ENCODE measurements around the gene EPOP. TPM values are rescaled to one million over a fixed set of nuclear protein-coding genes. Genes with fewer than 3 reads are reported as not detected.

The EPOP gene
- total and polyA plus RNA-seq, 2 of the 13 experiments (the other 11 are each of a cell fraction or from before 2014, with no cell fraction given), result 14.7 to 37.8 TPM

DNA sequence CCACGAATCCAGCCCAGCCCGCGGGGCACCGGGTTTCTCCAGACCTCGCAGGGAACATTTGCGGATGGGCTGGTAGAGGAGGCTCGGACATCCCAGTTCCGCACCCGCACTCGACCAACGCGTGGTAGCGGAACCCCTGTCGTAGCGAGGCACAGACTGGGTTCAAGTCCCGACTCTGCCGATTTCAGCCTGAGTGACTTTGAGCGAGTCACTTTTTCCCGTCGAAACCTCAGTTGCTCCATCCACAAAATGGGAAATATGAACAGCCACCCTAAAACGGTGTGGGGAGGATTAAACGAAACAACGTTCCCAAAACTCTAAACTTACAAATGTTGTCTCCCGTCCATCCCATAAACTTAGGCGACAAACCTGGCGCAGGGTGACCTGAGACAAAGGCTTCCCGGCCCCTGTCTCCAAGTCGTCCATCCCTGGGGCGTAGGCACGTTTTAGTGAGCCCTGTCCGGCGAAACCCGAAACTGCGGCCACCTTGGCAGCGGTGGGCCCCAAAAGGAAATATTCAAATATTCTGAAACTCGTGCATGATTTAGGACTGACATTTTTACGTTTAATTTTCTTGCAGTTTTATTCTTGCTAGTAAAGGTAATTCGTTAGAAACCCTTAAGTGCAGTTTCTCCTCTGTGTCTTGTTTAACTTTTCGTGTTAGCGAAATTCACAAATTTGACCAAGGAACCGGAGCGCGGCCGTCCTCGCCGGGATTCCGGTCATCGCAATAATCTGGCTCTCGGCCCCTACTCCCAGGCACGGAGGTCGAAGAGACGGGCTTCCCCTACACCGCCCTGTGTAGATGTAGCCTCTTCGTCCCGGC is 28.4 kb upstream of the EPOP start (continued):
- TF ChIP-seq PRDM15 (CRISPR knock-in tag; IDR thresholded peaks at IDR 0.05), result no peak
- 0 out of 2 replicates have a peak, but pooled peaks have one; percentile 46 for TF ChIP-seq ZNF180 (CRISPR knock-in tag; IDR thresholded peaks at IDR 0.05; ENCODE audit: borderline replicate concordance, low read depth)
- TF ChIP-seq SRF (IDR thresholded peaks at IDR 0.05; ENCODE audit: low read depth, low read length), result no peak
- TF ChIP-seq, protein P1, sequence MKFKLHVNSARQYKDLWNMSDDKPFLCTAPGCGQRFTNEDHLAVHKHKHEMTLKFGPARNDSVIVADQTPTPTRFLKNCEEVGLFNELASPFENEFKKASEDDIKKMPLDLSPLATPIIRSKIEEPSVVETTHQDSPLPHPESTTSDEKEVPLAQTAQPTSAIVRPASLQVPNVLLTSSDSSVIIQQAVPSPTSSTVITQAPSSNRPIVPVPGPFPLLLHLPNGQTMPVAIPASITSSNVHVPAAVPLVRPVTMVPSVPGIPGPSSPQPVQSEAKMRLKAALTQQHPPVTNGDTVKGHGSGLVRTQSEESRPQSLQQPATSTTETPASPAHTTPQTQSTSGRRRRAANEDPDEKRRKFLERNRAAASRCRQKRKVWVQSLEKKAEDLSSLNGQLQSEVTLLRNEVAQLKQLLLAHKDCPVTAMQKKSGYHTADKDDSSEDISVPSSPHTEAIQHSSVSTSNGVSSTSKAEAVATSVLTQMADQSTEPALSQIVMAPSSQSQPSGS (CRISPR knock-in tag; IDR thresholded peaks at IDR 0.05), result no peak
- TF ChIP-seq KLF13 (CRISPR knock-in tag; IDR thresholded peaks at IDR 0.05), result no peak
- TF ChIP-seq, protein P2, sequence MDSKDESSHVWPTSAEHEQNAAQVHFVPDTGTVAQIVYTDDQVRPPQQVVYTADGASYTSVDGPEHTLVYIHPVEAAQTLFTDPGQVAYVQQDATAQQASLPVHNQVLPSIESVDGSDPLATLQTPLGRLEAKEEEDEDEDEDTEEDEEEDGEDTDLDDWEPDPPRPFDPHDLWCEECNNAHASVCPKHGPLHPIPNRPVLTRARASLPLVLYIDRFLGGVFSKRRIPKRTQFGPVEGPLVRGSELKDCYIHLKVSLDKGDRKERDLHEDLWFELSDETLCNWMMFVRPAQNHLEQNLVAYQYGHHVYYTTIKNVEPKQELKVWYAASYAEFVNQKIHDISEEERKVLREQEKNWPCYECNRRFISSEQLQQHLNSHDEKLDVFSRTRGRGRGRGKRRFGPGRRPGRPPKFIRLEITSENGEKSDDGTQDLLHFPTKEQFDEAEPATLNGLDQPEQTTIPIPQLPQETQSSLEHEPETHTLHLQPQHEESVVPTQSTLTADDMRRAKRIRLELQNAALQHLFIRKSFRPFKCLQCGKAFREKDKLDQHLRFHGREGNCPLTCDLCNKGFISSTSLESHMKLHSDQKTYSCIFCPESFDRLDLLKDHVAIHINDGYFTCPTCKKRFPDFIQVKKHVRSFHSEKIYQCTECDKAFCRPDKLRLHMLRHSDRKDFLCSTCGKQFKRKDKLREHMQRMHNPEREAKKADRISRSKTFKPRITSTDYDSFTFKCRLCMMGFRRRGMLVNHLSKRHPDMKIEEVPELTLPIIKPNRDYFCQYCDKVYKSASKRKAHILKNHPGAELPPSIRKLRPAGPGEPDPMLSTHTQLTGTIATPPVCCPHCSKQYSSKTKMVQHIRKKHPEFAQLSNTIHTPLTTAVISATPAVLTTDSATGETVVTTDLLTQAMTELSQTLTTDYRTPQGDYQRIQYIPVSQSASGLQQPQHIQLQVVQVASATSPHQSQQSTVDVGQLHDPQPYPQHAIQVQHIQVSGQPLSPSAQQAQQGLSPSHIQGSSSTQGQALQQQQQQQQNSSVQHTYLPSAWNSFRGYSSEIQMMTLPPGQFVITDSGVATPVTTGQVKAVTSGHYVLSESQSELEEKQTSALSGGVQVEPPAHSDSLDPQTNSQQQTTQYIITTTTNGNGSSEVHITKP (CRISPR knock-in tag; IDR thresholded peaks at IDR 0.05; ENCODE audit: low read depth), result no peak
- 0 out of 2 replicates have a peak, but pooled peaks have one; percentile 42 for TF ChIP-seq ZNF790 (CRISPR knock-in tag; IDR thresholded peaks at IDR 0.05; ENCODE audit: borderline replicate concordance)
- 0 out of 2 replicates have a peak, but pooled peaks have one; percentile 81 for TF ChIP-seq ZNF354B (CRISPR knock-in tag; IDR thresholded peaks at IDR 0.05)
- TF ChIP-seq TRIM24 (CRISPR knock-in tag; IDR thresholded peaks at IDR 0.05), result no peak
- no peak; the same call in 1 of the 2 replicates for TF ChIP-seq ZNF446 (CRISPR knock-in tag; IDR thresholded peaks at IDR 0.05)
- TF ChIP-seq ZFP41 (CRISPR knock-in tag; IDR thresholded peaks at IDR 0.05; ENCODE audit: borderline replicate concordance), result no peak
- TF ChIP-seq, protein P3, sequence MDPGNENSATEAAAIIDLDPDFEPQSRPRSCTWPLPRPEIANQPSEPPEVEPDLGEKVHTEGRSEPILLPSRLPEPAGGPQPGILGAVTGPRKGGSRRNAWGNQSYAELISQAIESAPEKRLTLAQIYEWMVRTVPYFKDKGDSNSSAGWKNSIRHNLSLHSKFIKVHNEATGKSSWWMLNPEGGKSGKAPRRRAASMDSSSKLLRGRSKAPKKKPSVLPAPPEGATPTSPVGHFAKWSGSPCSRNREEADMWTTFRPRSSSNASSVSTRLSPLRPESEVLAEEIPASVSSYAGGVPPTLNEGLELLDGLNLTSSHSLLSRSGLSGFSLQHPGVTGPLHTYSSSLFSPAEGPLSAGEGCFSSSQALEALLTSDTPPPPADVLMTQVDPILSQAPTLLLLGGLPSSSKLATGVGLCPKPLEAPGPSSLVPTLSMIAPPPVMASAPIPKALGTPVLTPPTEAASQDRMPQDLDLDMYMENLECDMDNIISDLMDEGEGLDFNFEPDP (CRISPR knock-in tag; conservative IDR thresholded peaks at IDR 0.05), result 0 out of 2 replicates have a peak, but pooled peaks have one; percentile 9
- TF ChIP-seq ZNF160 (CRISPR knock-in tag; IDR thresholded peaks at IDR 0.05), result 0 out of 2 replicates have a peak, but pooled peaks have one; percentile 4
- no peak; the same call in 1 of the 2 replicates for TF ChIP-seq GATA4 (IDR thresholded peaks at IDR 0.05; ENCODE audit: borderline replicate concordance, low read depth)
- no peak for TF ChIP-seq HDAC1 (CRISPR knock-in tag; IDR thresholded peaks at IDR 0.05)
- no peak; the same call in 1 of the 2 replicates for TF ChIP-seq TOPORS (CRISPR knock-in tag; IDR thresholded peaks at IDR 0.05)
- 0 out of 2 replicates have a peak, but pooled peaks have one; percentile 2 for TF ChIP-seq CBX5 (CRISPR knock-in tag; IDR thresholded peaks at IDR 0.05; ENCODE audit: borderline replicate concordance)
- peak; percentile 94 for TF ChIP-seq ZNF629 (CRISPR knock-in tag; conservative IDR thresholded peaks at IDR 0.05)
